ENCODE measurements around the gene HGS.

Gene HGS

GRCh38 chr17:81686614-81687013 is 2.8 kb downstream of the HGS start:
- peaks cover 9% of the 10 kb centered on the region for H3K4me1 ChIP-seq (ENCODE audit: control insufficient read depth, insufficient read depth, low read length)
- H3K36me3 ChIP-seq (ENCODE audit: control insufficient read depth, insufficient read depth, low read length), result peaks cover 66% of the 10 kb centered on the region
- H3K9ac ChIP-seq (ENCODE audit: low read depth, low read length), result no peak overlapping the region
- H3K27ac ChIP-seq (ENCODE audit: low read depth, low read length), result no peak overlapping the region
- no peak overlapping the region for H3K4me3 ChIP-seq (ENCODE audit: low read depth, low read length)
- H3K9me3 ChIP-seq (ENCODE audit: control insufficient read depth, insufficient read depth, low read length), result no peaks in the 10 kb centered on the region
- H3K27me3 ChIP-seq (ENCODE audit: control insufficient read depth, insufficient read depth, low read length), result no peaks in the 10 kb centered on the region

DNA sequence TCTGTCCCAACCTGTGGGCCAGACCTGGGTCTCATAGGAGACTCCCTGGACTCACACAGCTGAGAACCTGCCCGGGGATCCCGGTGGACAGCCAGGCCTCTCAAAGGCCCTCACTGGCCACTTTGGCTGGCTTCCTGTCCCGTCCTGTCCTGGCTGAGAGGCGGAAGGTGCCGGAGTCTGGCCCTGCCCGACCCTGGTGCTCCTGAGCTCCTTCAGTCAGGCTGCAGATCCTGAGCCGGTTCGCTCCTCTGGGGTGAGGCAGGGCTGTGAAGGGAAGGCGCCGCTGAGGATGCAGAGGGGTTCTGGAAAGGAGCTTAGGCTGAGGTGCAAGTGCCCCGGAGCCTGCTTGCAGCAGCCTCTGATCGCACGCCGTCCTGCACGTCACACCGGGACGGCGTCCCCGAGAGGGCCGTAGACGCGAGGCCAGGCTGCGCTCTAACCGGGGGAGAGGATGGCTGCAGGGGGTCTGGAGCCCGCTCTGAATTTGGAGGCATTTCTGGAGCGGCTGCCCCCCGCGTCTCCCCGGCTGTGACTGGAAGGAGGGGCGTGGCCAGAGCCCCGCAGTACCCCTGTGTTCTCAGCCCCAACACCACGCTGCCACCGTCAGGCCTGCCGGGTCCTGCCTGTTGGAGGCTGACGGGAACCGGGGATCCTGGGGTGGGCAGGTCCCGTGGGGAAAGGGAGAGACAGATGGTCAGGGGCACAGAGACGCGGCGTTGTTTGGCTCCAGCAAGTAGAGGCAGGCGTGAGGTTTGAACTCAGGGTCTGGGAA is 4.1 kb downstream of the HGS start:
- Histone ChIP-seq H3K36me3 (ENCODE audit: control insufficient read depth, insufficient read depth, low read length) (peaks cover 72% of the 10 kb centered on the region), H3K4me1 (ENCODE audit: control insufficient read depth, insufficient read depth, low read length) (peaks cover 6% of the 10 kb centered on the region), H3K9me3 (ENCODE audit: control insufficient read depth, insufficient read depth, low read length) (no peaks in the 10 kb centered on the region), H3K27ac (ENCODE audit: low read depth, low read length) (no peak overlapping the region), H3K4me3 (ENCODE audit: low read depth, low read length) (no peak overlapping the region), H3K27me3 (ENCODE audit: control insufficient read depth, insufficient read depth, low read length) (no peaks in the 10 kb centered on the region), H3K9ac (ENCODE audit: low read depth, low read length) (no peak overlapping the region)

- Histone ChIP-seq H3K9ac (ENCODE audit: low read depth, low read length) (no peak overlapping the region), H3K36me3 (ENCODE audit: control insufficient read depth, insufficient read depth, low read length) (peaks cover 72% of the 10 kb centered on the region), H3K9me3 (ENCODE audit: control insufficient read depth, insufficient read depth, low read length) (no peaks in the 10 kb centered on the region)
Measured at GRCh38 chr17:81688616-81689015, 4.8 kb downstream of the HGS start.

GRCh38 chr17:81690066-81690465 is 6.3 kb downstream of the HGS start:
- Histone ChIP-seq H3K36me3 (ENCODE audit: control insufficient read depth, insufficient read depth, low read length) (peaks cover 85% of the 10 kb centered on the region), H3K4me1 (ENCODE audit: control insufficient read depth, insufficient read depth, low read length) (0 out of 2 replicates have a peak, but pooled peaks cover under 1% of the 10 kb centered on the region), H3K9me3 (ENCODE audit: control insufficient read depth, insufficient read depth, low read length) (no peaks in the 10 kb centered on the region), H3K27me3 (ENCODE audit: control insufficient read depth, insufficient read depth, low read length) (no peaks in the 10 kb centered on the region), H3K4me3 (ENCODE audit: low read depth, low read length) (no peak overlapping the region), H3K9ac (ENCODE audit: low read depth, low read length) (no peak overlapping the region), H3K27ac (ENCODE audit: low read depth, low read length) (no peak overlapping the region)

More at GRCh38 chr17:81688616-81689015, 4.8 kb downstream of the HGS start:
- Histone ChIP-seq H3K4me3 (ENCODE audit: low read depth, low read length) (no peak overlapping the region), H3K27ac (ENCODE audit: low read depth, low read length) (no peak overlapping the region), H3K27me3 (ENCODE audit: control insufficient read depth, insufficient read depth, low read length) (no peaks in the 10 kb centered on the region), H3K4me1 (ENCODE audit: control insufficient read depth, insufficient read depth, low read length) (peaks cover 6% of the 10 kb centered on the region)

GRCh38 chr17:81690549-81690948 is 6.7 kb downstream of the HGS start:
- Histone ChIP-seq H3K9ac (ENCODE audit: low read depth, low read length) (no peak overlapping the region), H3K36me3 (ENCODE audit: control insufficient read depth, insufficient read depth, low read length) (peaks cover 87% of the 10 kb centered on the region), H3K9me3 (ENCODE audit: control insufficient read depth, insufficient read depth, low read length) (no peaks in the 10 kb centered on the region), H3K27me3 (ENCODE audit: control insufficient read depth, insufficient read depth, low read length) (no peaks in the 10 kb centered on the region), H3K27ac (ENCODE audit: low read depth, low read length) (no peak overlapping the region), H3K4me1 (ENCODE audit: control insufficient read depth, insufficient read depth, low read length) (no peaks in the 10 kb centered on the region), H3K4me3 (ENCODE audit: low read depth, low read length) (no peak overlapping the region)

DNA sequence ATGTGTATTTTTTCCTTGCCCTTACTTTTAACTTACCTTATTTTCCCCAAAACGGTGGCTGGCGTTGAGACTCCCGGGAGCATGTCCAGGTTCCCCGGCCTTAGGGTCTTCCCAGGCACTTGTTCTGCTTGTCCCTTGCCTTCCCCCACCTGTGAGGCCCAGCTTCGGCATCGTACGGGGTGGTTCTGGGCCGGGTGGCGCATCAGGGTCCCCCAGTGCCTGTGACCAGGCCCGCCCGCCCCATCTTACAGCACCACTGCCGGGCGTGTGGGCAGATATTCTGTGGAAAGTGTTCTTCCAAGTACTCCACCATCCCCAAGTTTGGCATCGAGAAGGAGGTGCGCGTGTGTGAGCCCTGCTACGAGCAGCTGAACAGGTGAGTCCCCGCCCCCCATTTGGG is 7.4 kb downstream of the HGS start:
- Histone ChIP-seq H3K27ac (ENCODE audit: low read depth, low read length) (no peak overlapping the region), H3K36me3 (ENCODE audit: control insufficient read depth, insufficient read depth, low read length) (peaks cover 87% of the 10 kb centered on the region)

DNA sequence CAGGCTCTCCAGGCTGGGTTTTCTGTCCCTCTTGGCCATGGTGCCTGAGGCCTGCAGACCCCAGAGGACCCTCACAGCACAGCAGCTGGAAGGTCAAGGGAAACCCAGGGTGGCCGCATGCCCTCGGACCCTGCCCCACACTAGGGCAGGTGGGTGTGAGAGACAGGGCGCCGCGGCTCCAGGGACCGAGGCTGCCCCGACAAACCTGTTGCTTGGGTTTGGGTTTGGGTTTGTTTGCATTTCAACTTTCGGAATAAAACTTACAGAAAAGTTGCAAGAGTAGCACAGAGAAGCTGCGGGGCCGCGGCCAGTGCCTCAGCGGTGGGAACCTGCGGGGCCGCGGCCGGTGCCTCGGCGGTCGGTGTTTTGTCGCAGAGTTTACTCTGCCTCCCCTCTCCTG is 7.8 kb downstream of the HGS start:
- no peak overlapping the region for H3K9ac ChIP-seq (ENCODE audit: low read depth, low read length)
- H3K36me3 ChIP-seq (ENCODE audit: control insufficient read depth, insufficient read depth, low read length), result peaks cover 87% of the 10 kb centered on the region
- H3K27me3 ChIP-seq (ENCODE audit: control insufficient read depth, insufficient read depth, low read length), result no peaks in the 10 kb centered on the region
- no peak overlapping the region for H3K4me3 ChIP-seq (ENCODE audit: low read depth, low read length)
- no peaks in the 10 kb centered on the region for H3K9me3 ChIP-seq (ENCODE audit: control insufficient read depth, insufficient read depth, low read length)
- no peaks in the 10 kb centered on the region for H3K4me1 ChIP-seq (ENCODE audit: control insufficient read depth, insufficient read depth, low read length)
- no peak overlapping the region for H3K27ac ChIP-seq (ENCODE audit: low read depth, low read length)

More for the DNA sequence above, 7.4 kb downstream of the HGS start:
- H3K27me3 ChIP-seq (ENCODE audit: control insufficient read depth, insufficient read depth, low read length), result no peaks in the 10 kb centered on the region
- H3K9ac ChIP-seq (ENCODE audit: low read depth, low read length), result no peak overlapping the region
- no peaks in the 10 kb centered on the region for H3K9me3 ChIP-seq (ENCODE audit: control insufficient read depth, insufficient read depth, low read length)
- H3K4me1 ChIP-seq (ENCODE audit: control insufficient read depth, insufficient read depth, low read length), result no peaks in the 10 kb centered on the region
- H3K4me3 ChIP-seq (ENCODE audit: low read depth, low read length), result no peak overlapping the region

DNA sequence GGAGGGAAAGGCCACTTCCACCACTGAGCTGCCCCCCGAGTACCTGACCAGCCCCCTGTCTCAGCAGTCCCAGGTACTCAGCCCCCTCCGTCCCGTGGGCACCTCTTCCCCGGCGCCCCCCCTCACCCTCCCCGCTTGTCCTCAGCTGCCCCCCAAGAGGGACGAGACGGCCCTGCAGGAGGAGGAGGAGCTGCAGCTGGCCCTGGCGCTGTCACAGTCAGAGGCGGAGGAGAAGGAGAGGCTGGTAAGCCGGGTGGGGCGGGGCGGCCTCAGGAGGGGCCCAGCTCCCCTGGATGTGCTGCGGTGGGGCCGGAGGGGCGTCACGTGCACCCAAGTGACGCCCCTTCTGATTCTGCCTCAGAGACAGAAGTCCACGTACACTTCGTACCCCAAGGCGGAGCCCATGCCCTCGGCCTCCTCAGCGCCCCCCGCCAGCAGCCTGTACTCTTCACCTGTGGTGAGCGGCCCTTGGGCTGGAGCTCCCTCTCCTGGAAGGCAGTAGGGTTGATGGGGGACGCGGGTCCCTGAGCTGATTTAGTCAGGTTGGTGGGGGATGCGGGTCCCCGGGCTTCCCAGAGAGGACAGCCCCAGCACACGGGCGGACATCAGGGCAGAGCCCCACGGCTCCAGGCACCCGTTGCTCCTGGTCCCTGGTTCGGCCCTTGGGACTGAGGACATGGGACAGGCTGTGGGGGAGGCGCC is 9.8 kb downstream of the HGS start:
- no peaks in the 10 kb centered on the region for H3K27me3 ChIP-seq (ENCODE audit: control insufficient read depth, insufficient read depth, low read length)

GRCh38 chr17:81694810-81695209 is 11.0 kb downstream of the HGS start:
- Histone ChIP-seq H3K4me1 (ENCODE audit: control insufficient read depth, insufficient read depth, low read length) (no peaks in the 10 kb centered on the region), H3K9me3 (ENCODE audit: control insufficient read depth, insufficient read depth, low read length) (no peaks in the 10 kb centered on the region), H3K36me3 (ENCODE audit: control insufficient read depth, insufficient read depth, low read length) (peaks cover 79% of the 10 kb centered on the region), H3K9ac (ENCODE audit: low read depth, low read length) (no peak overlapping the region), H3K27ac (ENCODE audit: low read depth, low read length) (no peak overlapping the region), H3K27me3 (ENCODE audit: control insufficient read depth, insufficient read depth, low read length) (no peaks in the 10 kb centered on the region), H3K4me3 (ENCODE audit: low read depth, low read length) (no peak overlapping the region)

More for the DNA sequence above, 9.8 kb downstream of the HGS start:
- Histone ChIP-seq H3K9me3 (ENCODE audit: control insufficient read depth, insufficient read depth, low read length) (no peaks in the 10 kb centered on the region), H3K36me3 (ENCODE audit: control insufficient read depth, insufficient read depth, low read length) (peaks cover 85% of the 10 kb centered on the region), H3K27ac (ENCODE audit: low read depth, low read length) (no peak overlapping the region), H3K4me1 (ENCODE audit: control insufficient read depth, insufficient read depth, low read length) (no peaks in the 10 kb centered on the region), H3K9ac (ENCODE audit: low read depth, low read length) (no peak overlapping the region), H3K4me3 (ENCODE audit: low read depth, low read length) (no peak overlapping the region)

GRCh38 chr17:81695211-81695610 is 11.4 kb downstream of the HGS start:
- H3K9ac ChIP-seq (ENCODE audit: low read depth, low read length), result no peak overlapping the region
- H3K4me3 ChIP-seq (ENCODE audit: low read depth, low read length), result no peak overlapping the region
- H3K27me3 ChIP-seq (ENCODE audit: control insufficient read depth, insufficient read depth, low read length), result no peaks in the 10 kb centered on the region
- peaks cover 75% of the 10 kb centered on the region for H3K36me3 ChIP-seq (ENCODE audit: control insufficient read depth, insufficient read depth, low read length)
- H3K4me1 ChIP-seq (ENCODE audit: control insufficient read depth, insufficient read depth, low read length), result no peaks in the 10 kb centered on the region
- H3K27ac ChIP-seq (ENCODE audit: low read depth, low read length), result no peak overlapping the region
- no peaks in the 10 kb centered on the region for H3K9me3 ChIP-seq (ENCODE audit: control insufficient read depth, insufficient read depth, low read length)

DNA sequence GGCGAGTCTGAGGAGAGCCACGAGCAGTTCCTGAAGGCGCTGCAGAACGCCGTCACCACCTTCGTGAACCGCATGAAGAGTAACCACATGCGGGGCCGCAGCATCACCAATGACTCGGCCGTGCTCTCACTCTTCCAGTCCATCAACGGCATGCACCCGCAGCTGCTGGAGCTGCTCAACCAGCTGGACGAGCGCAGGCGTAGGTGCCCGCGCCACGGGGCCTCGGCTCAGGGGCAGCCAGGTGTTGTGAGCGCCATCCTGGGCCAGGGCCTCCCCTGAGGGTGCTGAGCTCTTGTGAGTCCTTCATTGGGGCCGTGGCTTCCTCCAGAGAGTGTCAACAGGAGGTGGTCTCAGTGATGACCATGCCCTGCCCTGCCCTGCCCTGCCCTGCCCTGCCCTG is 12.0 kb downstream of the HGS start:
- Histone ChIP-seq H3K4me1 (ENCODE audit: control insufficient read depth, insufficient read depth, low read length) (no peaks in the 10 kb centered on the region), H3K27me3 (ENCODE audit: control insufficient read depth, insufficient read depth, low read length) (no peaks in the 10 kb centered on the region), H3K9me3 (ENCODE audit: control insufficient read depth, insufficient read depth, low read length) (no peaks in the 10 kb centered on the region), H3K4me3 (ENCODE audit: low read depth, low read length) (no peak overlapping the region), H3K36me3 (ENCODE audit: control insufficient read depth, insufficient read depth, low read length) (peaks cover 73% of the 10 kb centered on the region), H3K9ac (ENCODE audit: low read depth, low read length) (no peak overlapping the region), H3K27ac (ENCODE audit: low read depth, low read length) (no peak overlapping the region)

All from HUES48 (cell line).